H1 (cell line): Measurements from ENCODE around the gene PRSS36. TPM values are rescaled to one million over a fixed set of nuclear protein-coding genes. Genes with fewer than 3 reads are reported as not detected.
A peak's percentile ranks its signal among the peaks of the same experiment; 100 is the strongest.

Experiments
- CTCF ChIA-PET: fragments of 300-600 bp; sonication (Branson Sonifier 250); formaldehyde crosslinking; loops from one replicate; lab custom pipeline; 2021; ENCODE audit not compliant: partially characterized antibody; lab: Charles Lee
- POLR2A ChIA-PET: fragments of 300-600 bp; sonication (Branson Sonifier 250); formaldehyde crosslinking; loops from one replicate; lab custom pipeline; 2021; ENCODE audit warnings: inconsistent platforms; ENCODE audit not compliant: partially characterized antibody; lab: Charles Lee
- DNase-seq, 2 experiments: peaks; one replicate each; pipeline versions ENCODE4 v3.0.0 to v3.0.0-alpha.2; 2010 to 2022; ENCODE audit warnings: low spot score in 2 of 2, low read depth in 1 of 2, mixed read lengths in 1 of 2
- FAIRE-seq: peaks from 2 replicates; lab custom pipeline; 2011; peaks lifted over from hg19 to GRCh38; lab: Jason Lieb, UNC
- H2AFZ ChIP-seq: 2 replicates; pipeline ENCODE4 v1.8.1; 2012; ENCODE audit warnings: low read length, inconsistent platforms
- H2AK5ac ChIP-seq: 2 replicates; pipeline ENCODE4 v1.6.1; 2013; ENCODE audit warnings: low read depth, low read length
- H2BK120ac ChIP-seq: replicated peaks from 2 replicates; pipeline ENCODE3; 2013; ENCODE audit warnings: low read depth, low read length, inconsistent platforms
- H2BK12ac ChIP-seq: 2 replicates; pipeline ENCODE4 v1.6.1; 2013; ENCODE audit warnings: low read depth, low read length
- H2BK15ac ChIP-seq: 2 replicates; pipeline ENCODE4 v1.6.1; 2013; ENCODE audit warnings: low read length
- H2BK20ac ChIP-seq: 2 replicates; pipeline ENCODE4 v1.6.1; 2013; ENCODE audit warnings: low read length
- H2BK5ac ChIP-seq: 2 replicates; pipeline ENCODE4 v1.6.1; 2013; ENCODE audit warnings: low read depth, low read length
- H3K14ac ChIP-seq: 2 replicates; pipeline ENCODE4 v1.6.1; 2013; ENCODE audit warnings: inconsistent platforms; ENCODE audit not compliant: insufficient read length
- H3K18ac ChIP-seq: 2 replicates; pipeline ENCODE4 v1.6.1; 2013; ENCODE audit warnings: low read length; ENCODE audit errors: extremely low read depth
- H3K23ac ChIP-seq: 2 replicates; pipeline ENCODE4 v1.6.1; 2013; ENCODE audit warnings: inconsistent platforms; ENCODE audit not compliant: insufficient read length
- H3K23me2 ChIP-seq: 2 replicates; pipeline ENCODE4 v1.6.1; 2013; ENCODE audit warnings: low read depth, low read length
- H3K27ac ChIP-seq: 2 replicates; pipeline ENCODE4 v1.6.1; 2011; ENCODE audit warnings: low read depth, low read length, inconsistent platforms
- H3K27me3 ChIP-seq, 4 experiments: replicated peaks in 1 of 4; 1 replicate in 1 of 4; 2 replicates in 3 of 4; pipeline versions ENCODE4 v1.6.1 to v1.8.1; 2011 to 2013; ENCODE audit warnings: low read length in 3 of 4, mild to moderate bottlenecking in 3 of 4, inconsistent platforms in 2 of 4, mixed read lengths in 2 of 4, moderate library complexity in 1 of 4; ENCODE audit not compliant: control insufficient read depth in 3 of 4, insufficient read depth in 3 of 4; ENCODE audit errors: extremely low read depth in 1 of 4
- H3K36me3 ChIP-seq, 4 experiments: 2 replicates each; pipeline versions ENCODE4 v1.6.1 to v1.8.1; 2011 to 2013; ENCODE audit warnings: mild to moderate bottlenecking in 4 of 4, low read length in 3 of 4, moderate library complexity in 2 of 4, control low read depth in 1 of 4, inconsistent platforms in 1 of 4; ENCODE audit not compliant: insufficient read depth in 4 of 4, control insufficient read depth in 2 of 4
- H3K4ac ChIP-seq: replicated peaks from 2 replicates; pipeline ENCODE3; 2013; ENCODE audit warnings: low read length, low read depth, mixed read lengths, inconsistent platforms; ENCODE audit not compliant: insufficient read length
- H3K4me1 ChIP-seq, 4 experiments: replicated peaks in 1 of 4; 1 replicate in 1 of 4; 2 replicates in 3 of 4; pipeline versions ENCODE4 v1.6.1 to v1.8.1; 2011 to 2013; ENCODE audit warnings: low read length in 3 of 4, inconsistent platforms in 2 of 4, mixed read lengths in 1 of 4; ENCODE audit not compliant: insufficient read depth in 4 of 4, control insufficient read depth in 3 of 4
- H3K4me2 ChIP-seq, 2 experiments: 2 replicates each; pipeline versions ENCODE4 v1.6.1 to v1.8.1; 2011 to 2013; ENCODE audit warnings: low read depth in 2 of 2, low read length in 2 of 2, control low read depth in 1 of 2, inconsistent platforms in 1 of 2, mild to moderate bottlenecking in 1 of 2; ENCODE audit not compliant: insufficient read depth in 1 of 2
- H3K4me3 ChIP-seq, 4 experiments: fragments of 200-600, 300-600 bp in 1 of 4; sonication (generic), shearing (Covaris generic), sonication (Bioruptor Twin) in 1 of 4; 2 replicates each; pipeline versions ENCODE4 v1.5.1 to v1.8.1; 2011 to 2016; ENCODE audit warnings: low read length in 4 of 4, low read depth in 3 of 4, control low read depth in 2 of 4, inconsistent platforms in 2 of 4, mild to moderate bottlenecking in 2 of 4, mixed read lengths in 1 of 4, moderate library complexity in 1 of 4; ENCODE audit not compliant: insufficient read depth in 2 of 4; ENCODE audit errors: extremely low read depth in 1 of 4
- H3K56ac ChIP-seq: replicated peaks from 2 replicates; pipeline ENCODE3; 2013; ENCODE audit warnings: low read depth, mild to moderate bottlenecking, mixed read lengths, low read length, inconsistent platforms; ENCODE audit not compliant: insufficient read length
- H3K79me1 ChIP-seq: 2 replicates; pipeline ENCODE4 v1.6.1; 2013; ENCODE audit warnings: low read depth, low read length, control low read depth
- H3K79me2 ChIP-seq, 2 experiments: 2 replicates each; pipeline versions ENCODE4 v1.6.1 to v1.8.1; 2012 to 2013; ENCODE audit warnings: low read length in 2 of 2, mild to moderate bottlenecking in 2 of 2, inconsistent platforms in 1 of 2; ENCODE audit not compliant: insufficient read depth in 2 of 2, control insufficient read depth in 1 of 2
- H3K9ac ChIP-seq, 4 experiments: replicated peaks in 1 of 4; 1 replicate in 1 of 4; 2 replicates in 3 of 4; pipeline versions ENCODE4 v1.6.1 to v1.8.1; 2011 to 2013; ENCODE audit warnings: low read depth in 3 of 4, low read length in 3 of 4, control low read depth in 2 of 4, mild to moderate bottlenecking in 2 of 4, moderate library complexity in 2 of 4, inconsistent platforms in 1 of 4; ENCODE audit errors: extremely low read depth in 1 of 4
- H3K9me3 ChIP-seq, 2 experiments: 2 replicates each; pipeline versions ENCODE4 v1.6.1 to v1.8.1; 2012 to 2013; ENCODE audit warnings: mild to moderate bottlenecking in 2 of 2, moderate library complexity in 2 of 2, control low read depth in 1 of 2, inconsistent platforms in 1 of 2, low read depth in 1 of 2, low read length in 1 of 2, mixed read lengths in 1 of 2; ENCODE audit not compliant: insufficient read depth in 2 of 2
- H4K20me1 ChIP-seq, 2 experiments: replicated peaks in 1 of 2; 2 replicates each; pipeline versions ENCODE3 to v1.8.1; 2011 to 2013; ENCODE audit warnings: inconsistent platforms in 2 of 2, low read length in 2 of 2, mild to moderate bottlenecking in 1 of 2; ENCODE audit not compliant: insufficient read depth in 2 of 2, control insufficient read depth in 1 of 2
- H4K5ac ChIP-seq: 2 replicates; pipeline ENCODE4 v1.6.1; 2013; ENCODE audit warnings: low read length, low read depth, mixed read lengths, inconsistent platforms; ENCODE audit not compliant: insufficient read length
- H4K8ac ChIP-seq: 2 replicates; pipeline ENCODE4 v1.8.0; 2013; ENCODE audit warnings: mild to moderate bottlenecking, moderate library complexity, low read length, inconsistent platforms; ENCODE audit not compliant: insufficient read depth; ENCODE audit errors: extremely low read depth
- H4K91ac ChIP-seq: replicated peaks from 2 replicates; pipeline ENCODE3; 2013; ENCODE audit warnings: low read length, mixed read lengths, inconsistent platforms; ENCODE audit not compliant: insufficient read length
- CREB1 ChIP-seq: IDR thresholded peaks from 2 replicates; pipeline ENCODE4 v1.6.1; 2012; ENCODE audit warnings: inconsistent platforms
- PHF8 ChIP-seq: fragments of 200-600 bp; sonication (generic); conservative IDR thresholded peaks from 2 replicates; pipeline ENCODE4 v1.7.1; 2012; ENCODE audit warnings: low read depth, mild to moderate bottlenecking, inconsistent platforms, low read length, moderate library complexity
- POLR2AphosphoS5 ChIP-seq: IDR thresholded peaks from 2 replicates; pipeline ENCODE4 v1.6.1; 2011; ENCODE audit warnings: low read depth, low read length
- WGBS, 2 experiments: shearing (Covaris generic) in 1 of 2; methylation state at CpG; one replicate each; pipeline versions ENCODE4 v1.1.6 to v1.1.7; 2013 to 2015; ENCODE audit warnings: low lambda C conversion rate in 2 of 2, mixed read lengths in 2 of 2, inconsistent platforms in 1 of 2, low coverage in 1 of 2, missing lambda C conversion rate in 1 of 2; ENCODE audit not compliant: insufficient replicate concordance in 2 of 2, insufficient coverage in 1 of 2, insufficient read length in 1 of 2; ENCODE audit errors: extremely low coverage in 1 of 2, missing lambda C conversion rate in 1 of 2; 5-methylcytosine and 5-hydroxymethylcytosine counted together
- polyA plus RNA-seq, 7 experiments: library from polyadenylated mRNA; depleted of rRNA in 3 of 7; stranded (reverse) in 5 of 7; unstranded in 2 of 7; fragments of >200 nt in 5 of 7; fragments of 200-250 nt in 2 of 7; gene quantifications; 1 replicate in 5 of 7; 2 replicates in 1 of 7; 4 replicates in 1 of 7; pipeline versions ENCODE4 v1.2.1 to v1.2.3, GENCODE V29; 2011 to 2013; ENCODE audit warnings: missing spikeins in 2 of 7, mixed read lengths in 2 of 7
- total RNA-seq: library from RNA; stranded (reverse); fragmentation: NEBNext Ultra II Directional; extraction: Animal tissue kit (Norgen Biotek cat#: 25700); gene quantifications from 2 replicates; pipeline ENCODE4 v1.2.1, GENCODE V29; 2021
- TF ChIP-seq, protein P1 (sequence below): IDR thresholded peaks from 2 replicates; pipeline ENCODE4 v1.6.1; 2012; ENCODE audit warnings: low read length, inconsistent platforms
- TF ChIP-seq, protein P2 (sequence below), 3 experiments: IDR thresholded peaks; 1 replicate in 2 of 3; 2 replicates in 1 of 3; pipeline versions ENCODE4 v1.5.1 to v1.6.1; 2011; ENCODE audit warnings: low read length in 3 of 3, mild to moderate bottlenecking in 3 of 3, inconsistent platforms in 2 of 3, low read depth in 1 of 3, moderate library complexity in 1 of 3; ENCODE audit not compliant: insufficient read depth in 1 of 3; ENCODE audit errors: control extremely low read depth in 1 of 3
- TF ChIP-seq, protein P3 (sequence below): IDR thresholded peaks from 2 replicates; pipeline ENCODE4 v1.6.1; 2011; ENCODE audit warnings: low read depth, mild to moderate bottlenecking, low read length; ENCODE audit not compliant: insufficient read depth

PRSS36 gene
- total and polyA plus RNA-seq, 2 of the 8 experiments (the other 6 are each of a cell fraction or from before 2014, with no cell fraction given), result 1.3 to 1.9 TPM

DNA sequence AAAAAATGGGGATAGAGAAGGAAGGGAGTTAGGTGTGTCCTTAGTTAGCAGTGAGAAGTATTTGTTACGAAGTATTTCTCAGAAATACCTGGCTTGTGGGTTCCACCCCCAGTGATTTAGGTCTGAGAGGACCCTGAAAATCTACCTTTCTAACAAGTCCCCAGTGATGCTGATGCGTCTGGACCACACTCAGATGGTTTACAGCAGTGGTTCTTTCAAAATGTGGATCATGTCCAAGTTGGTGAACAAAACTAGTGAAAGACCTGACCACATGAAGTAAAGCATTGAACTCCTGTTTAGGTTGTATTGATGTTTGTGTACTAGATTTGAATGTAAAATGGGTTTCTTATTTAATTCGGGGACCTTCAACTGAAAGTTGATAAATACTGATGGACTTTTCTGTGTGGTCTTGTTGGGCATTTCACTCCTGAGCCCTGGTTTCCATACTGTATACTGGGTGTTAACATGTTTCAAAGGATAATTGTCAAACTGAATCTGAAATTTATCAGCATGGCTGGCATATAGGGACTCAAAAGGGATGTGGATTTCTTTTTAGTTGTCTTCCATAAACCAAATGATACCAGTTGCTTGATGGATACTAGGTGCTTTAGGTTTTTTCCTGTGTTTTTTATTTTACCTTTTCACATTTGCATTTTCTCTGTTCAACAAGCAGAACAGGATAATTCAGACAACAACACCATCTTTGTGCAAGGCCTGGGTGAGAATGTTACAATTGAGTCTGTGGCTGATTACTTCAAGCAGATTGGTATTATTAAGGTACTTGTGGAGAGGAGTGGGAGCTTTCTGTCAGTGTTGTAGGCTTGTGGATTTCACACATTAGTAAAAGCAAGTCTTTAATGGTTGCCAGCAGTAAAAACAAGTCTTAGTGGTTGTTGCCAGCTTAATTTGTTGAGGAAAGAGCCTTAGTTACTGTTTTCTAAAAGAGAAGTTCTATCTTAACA, 38.9 kb upstream of the PRSS36 start:
- H2BK5ac ChIP-seq, result no peak overlapping the region
- ChIA-PET CTCF (interaction anchor here (1.0 kb wide), 1 partner anchor 26 kb away, joined by 3 read pairs; no protein-coding TSS in a partner anchor), POLR2A (interaction anchor here (0.7 to 17.4 kb wide), 14 partner anchors 9 to 340 kb away, joined by 3 to 430 read pairs (median 6); partner anchors contain the start of genes FUS, KAT8, PRSS8 and PYCARD)
- peaks cover 8 to 68% of the 10 kb centered on the region in 2 experiments for H3K79me2 ChIP-seq
- no peaks in the 10 kb centered on the region for H3K9me3 ChIP-seq
- peaks cover 20 to 54% of the 10 kb centered on the region in 2 experiments for H4K20me1 ChIP-seq
- no peak overlapping the region for H3K4me2 ChIP-seq
- H3K4ac ChIP-seq, result no peak overlapping the region
- no peaks in the 10 kb centered on the region; a peak in 2 of 7 replicates for H3K4me1 ChIP-seq
- H3K27me3 ChIP-seq, result no peaks in the 10 kb centered on the region
- H4K8ac ChIP-seq, result no peak overlapping the region
- H3K36me3 ChIP-seq, result peaks cover 81 to 100% (median 97%) of the 10 kb centered on the region in 4 experiments
- no peak overlapping the region for H2BK20ac ChIP-seq
- H3K56ac ChIP-seq, result no peak overlapping the region
- no peak for DNase-seq
- no peak overlapping the region for H3K27ac ChIP-seq
- H3K14ac ChIP-seq, result no peak overlapping the region
- H3K18ac ChIP-seq, result no peak overlapping the region
- no peak overlapping the region for H2AK5ac ChIP-seq
- 92% methylated on average over 3 of the region's 3 CpGs; no CpG with 5 or more reads in 1 of the 2 experiments for WGBS, 2 experiments
- no peak overlapping the region for H4K5ac ChIP-seq
- H4K91ac ChIP-seq, result no peak overlapping the region
- H2BK15ac ChIP-seq, result no peak overlapping the region
- no peak overlapping the region for H2BK120ac ChIP-seq
- H3K4me3 ChIP-seq, result no peak overlapping the region
- no peak overlapping the region for H2BK12ac ChIP-seq
- no peak overlapping the region for H3K23ac ChIP-seq
- peaks cover 11% of the 10 kb centered on the region for H3K79me1 ChIP-seq
- H2AFZ ChIP-seq, result no peak overlapping the region
- FAIRE-seq, result no peak
- no peak overlapping the region for H3K9ac ChIP-seq
- no peaks in the 10 kb centered on the region for H3K23me2 ChIP-seq
- TF ChIP-seq, protein P1, sequence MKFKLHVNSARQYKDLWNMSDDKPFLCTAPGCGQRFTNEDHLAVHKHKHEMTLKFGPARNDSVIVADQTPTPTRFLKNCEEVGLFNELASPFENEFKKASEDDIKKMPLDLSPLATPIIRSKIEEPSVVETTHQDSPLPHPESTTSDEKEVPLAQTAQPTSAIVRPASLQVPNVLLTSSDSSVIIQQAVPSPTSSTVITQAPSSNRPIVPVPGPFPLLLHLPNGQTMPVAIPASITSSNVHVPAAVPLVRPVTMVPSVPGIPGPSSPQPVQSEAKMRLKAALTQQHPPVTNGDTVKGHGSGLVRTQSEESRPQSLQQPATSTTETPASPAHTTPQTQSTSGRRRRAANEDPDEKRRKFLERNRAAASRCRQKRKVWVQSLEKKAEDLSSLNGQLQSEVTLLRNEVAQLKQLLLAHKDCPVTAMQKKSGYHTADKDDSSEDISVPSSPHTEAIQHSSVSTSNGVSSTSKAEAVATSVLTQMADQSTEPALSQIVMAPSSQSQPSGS, result no peak
- TF ChIP-seq CREB1, result no peak
- TF ChIP-seq, protein P2, sequence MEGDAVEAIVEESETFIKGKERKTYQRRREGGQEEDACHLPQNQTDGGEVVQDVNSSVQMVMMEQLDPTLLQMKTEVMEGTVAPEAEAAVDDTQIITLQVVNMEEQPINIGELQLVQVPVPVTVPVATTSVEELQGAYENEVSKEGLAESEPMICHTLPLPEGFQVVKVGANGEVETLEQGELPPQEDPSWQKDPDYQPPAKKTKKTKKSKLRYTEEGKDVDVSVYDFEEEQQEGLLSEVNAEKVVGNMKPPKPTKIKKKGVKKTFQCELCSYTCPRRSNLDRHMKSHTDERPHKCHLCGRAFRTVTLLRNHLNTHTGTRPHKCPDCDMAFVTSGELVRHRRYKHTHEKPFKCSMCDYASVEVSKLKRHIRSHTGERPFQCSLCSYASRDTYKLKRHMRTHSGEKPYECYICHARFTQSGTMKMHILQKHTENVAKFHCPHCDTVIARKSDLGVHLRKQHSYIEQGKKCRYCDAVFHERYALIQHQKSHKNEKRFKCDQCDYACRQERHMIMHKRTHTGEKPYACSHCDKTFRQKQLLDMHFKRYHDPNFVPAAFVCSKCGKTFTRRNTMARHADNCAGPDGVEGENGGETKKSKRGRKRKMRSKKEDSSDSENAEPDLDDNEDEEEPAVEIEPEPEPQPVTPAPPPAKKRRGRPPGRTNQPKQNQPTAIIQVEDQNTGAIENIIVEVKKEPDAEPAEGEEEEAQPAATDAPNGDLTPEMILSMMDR (IDR thresholded peaks at IDR 0.05; ENCODE audit: control extremely low read depth in 1 of 3, insufficient read depth in 1 of 3, low read depth in 1 of 3, low read length in 3 of 3), result no peak
- TF ChIP-seq, protein P3, sequence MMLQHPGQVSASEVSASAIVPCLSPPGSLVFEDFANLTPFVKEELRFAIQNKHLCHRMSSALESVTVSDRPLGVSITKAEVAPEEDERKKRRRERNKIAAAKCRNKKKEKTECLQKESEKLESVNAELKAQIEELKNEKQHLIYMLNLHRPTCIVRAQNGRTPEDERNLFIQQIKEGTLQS, result no peak
- peak; percentile 70; the same call in 1 of the 2 replicates for TF ChIP-seq POLR2AphosphoS5
- no peak for TF ChIP-seq PHF8
